GM12872 (cell line): ENCODE data around the gene RHOT2.

Experiments used
- TF ChIP-seq, protein P1 (sequence below): IDR thresholded peaks from 3 replicates; pipeline ENCODE4 v1.5.1; 2011; ENCODE audit warnings: low read depth, mild to moderate bottlenecking, low read length, moderate library complexity; ENCODE audit not compliant: insufficient read depth

Gene RHOT2

DNA sequence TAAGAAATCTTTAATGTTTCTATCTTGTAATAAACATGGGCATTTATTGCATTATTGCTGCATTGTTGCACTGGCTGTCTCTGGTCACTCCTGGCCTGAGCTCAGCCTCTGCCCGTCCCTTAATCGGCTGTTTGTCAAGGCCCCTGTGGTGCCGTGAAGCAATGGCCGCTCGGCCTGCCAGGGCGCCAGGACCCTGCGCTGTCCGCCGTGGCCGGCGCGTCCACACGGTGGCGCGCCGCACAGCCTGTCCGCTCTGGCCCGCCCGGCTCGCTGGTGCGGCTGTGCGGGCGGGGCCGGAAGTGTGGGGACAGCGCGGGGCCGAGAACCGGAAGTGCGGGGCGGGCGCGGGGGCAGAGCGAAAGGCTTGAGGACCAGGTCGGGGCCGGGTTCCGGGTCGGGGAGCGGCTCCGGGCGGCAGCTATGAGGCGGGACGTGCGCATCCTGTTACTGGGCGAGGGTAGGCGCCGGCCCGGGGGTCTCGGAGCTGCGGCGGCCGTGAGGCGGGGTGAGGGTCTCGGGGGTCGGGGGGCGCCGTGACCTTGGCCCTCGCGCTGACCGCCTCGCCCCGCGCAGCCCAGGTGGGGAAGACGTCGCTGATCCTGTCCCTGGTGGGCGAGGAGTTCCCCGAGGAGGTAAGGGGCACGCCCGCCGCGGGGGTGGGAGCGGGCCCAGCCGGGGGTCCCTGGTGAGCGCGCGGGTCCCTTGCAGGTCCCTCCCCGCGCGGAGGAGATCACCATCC is at the start of gene RHOT2:
Gene RHOT2 (plus strand): TSS at position 353 of the 739 bp plus-strand sequence. CDS start 68 bp downstream, at position 421.
- TF ChIP-seq, protein P1, sequence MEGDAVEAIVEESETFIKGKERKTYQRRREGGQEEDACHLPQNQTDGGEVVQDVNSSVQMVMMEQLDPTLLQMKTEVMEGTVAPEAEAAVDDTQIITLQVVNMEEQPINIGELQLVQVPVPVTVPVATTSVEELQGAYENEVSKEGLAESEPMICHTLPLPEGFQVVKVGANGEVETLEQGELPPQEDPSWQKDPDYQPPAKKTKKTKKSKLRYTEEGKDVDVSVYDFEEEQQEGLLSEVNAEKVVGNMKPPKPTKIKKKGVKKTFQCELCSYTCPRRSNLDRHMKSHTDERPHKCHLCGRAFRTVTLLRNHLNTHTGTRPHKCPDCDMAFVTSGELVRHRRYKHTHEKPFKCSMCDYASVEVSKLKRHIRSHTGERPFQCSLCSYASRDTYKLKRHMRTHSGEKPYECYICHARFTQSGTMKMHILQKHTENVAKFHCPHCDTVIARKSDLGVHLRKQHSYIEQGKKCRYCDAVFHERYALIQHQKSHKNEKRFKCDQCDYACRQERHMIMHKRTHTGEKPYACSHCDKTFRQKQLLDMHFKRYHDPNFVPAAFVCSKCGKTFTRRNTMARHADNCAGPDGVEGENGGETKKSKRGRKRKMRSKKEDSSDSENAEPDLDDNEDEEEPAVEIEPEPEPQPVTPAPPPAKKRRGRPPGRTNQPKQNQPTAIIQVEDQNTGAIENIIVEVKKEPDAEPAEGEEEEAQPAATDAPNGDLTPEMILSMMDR = peak; percentile 79

DNA sequence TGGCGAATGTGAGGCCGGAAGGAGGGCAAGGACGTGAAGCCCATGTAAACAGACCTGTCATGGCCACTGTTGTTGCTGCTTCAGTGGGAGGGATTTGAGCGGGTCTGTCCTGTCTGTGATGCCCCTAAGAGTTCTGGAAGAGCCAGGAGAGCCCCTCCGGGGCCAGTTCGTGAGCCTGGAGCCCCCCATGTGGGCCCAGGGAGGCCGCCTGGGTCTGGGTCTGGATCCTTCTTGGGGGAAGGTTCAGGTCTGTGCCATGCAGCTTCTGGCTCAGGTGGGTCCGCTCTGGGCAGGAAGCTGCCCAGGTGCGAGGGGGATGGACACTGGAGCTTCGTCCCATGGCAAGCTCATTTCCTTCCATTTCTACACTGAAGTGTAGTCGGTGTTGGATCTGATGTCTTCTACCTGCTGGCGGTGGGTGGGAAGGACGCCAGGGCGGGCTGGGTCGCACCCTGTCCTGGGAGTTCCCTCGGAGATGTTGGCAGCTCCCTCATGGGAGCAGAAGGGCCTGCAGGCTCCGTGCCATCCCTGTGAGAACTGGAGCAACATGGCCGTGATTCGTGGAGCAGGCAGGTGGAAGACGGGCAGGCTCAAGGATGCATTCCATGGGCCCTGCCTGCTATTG is 48.3 kb upstream of the RHOT2 start:
- TF ChIP-seq, protein P1 = no peak

DNA sequence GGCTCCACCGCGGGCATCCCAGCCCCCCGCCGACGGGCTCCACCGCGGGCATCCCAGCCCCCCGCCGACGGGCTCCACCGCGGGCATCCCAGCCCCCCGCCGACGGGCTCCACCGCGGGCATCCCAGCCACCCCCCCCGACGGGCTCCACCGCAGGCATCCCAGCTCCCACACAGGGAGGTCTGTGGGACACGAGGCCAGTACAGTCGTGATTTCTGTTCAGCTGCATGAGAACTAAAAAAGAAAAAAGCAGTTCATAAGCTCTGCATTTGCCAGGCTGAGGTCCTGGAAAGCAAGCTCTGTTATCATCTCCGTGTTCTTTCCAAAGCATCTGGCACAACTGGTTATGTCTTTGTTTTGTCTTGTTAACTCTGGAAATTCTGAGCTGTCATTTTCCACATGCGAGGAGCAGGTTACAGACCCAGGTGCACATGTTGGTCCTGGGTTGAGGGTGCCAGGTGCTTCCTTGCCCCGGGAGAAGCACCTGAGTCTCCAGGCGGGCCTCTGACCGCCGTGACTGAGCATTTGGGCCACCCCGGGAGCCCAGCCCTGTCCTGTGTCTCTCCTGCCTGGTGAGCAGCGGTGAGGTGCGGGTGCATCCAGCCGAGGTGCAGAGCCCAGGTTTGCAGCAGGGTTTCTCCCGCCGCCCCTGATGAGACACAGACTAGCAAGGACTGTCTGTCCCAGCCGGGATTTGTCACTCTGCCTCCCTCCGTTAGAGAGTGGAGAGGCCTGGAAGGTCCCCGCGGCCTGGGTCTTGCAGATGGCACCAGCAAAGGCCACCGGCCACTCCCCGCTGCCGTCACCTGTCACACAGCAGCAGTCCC is 47.0 kb upstream of the RHOT2 start:
- TF ChIP-seq, protein P1 = no peak

DNA sequence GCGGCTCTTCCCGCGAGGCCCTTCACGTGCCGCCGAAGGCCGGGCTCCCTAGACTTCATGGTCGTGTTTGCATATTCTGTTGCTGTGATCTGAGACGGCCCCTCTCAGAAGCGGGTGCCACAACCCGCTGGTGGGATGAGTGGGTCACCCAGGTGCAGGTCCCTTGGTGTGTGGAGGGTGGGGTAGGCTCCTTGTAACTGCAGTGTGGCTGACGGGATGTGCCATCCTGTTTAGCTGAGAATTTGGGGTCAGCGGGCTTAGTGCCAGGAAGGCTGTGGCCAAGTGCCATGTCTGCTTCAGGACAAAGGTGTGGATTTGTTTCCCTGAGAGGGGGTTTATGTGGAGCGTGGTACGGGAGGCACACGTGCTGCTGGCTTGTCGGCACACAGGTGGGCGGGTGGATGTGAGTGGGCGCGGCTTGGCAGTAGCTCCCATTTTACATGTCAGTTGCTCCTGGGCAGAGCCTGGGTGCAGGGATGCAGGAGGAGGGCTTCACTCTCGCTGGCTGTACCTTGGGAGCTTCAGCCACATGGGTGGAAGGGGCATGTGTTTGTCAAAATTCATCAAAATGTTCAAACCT is 46.3 kb upstream of the RHOT2 start:
- TF ChIP-seq, protein P1 = no peak

DNA sequence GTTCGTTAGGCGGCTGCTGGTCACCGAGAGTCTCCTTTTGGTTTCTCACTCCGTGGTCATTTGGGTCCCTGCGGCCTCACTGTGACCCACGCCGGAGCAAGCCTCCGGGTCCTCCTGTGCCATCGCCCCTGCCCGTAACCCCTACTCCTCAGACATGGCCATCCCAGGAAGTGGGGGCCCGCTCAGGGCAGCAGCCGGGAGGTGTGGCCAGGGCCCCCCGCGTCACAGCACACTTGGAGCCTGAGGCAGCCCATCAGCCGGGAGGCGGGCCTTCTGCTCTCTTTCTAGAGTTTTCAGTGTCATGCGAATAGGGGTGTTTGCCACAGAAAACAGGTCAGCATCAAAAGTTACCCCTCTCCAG is 45.0 kb upstream of the RHOT2 start:
- TF ChIP-seq, protein P1 = no peak

DNA sequence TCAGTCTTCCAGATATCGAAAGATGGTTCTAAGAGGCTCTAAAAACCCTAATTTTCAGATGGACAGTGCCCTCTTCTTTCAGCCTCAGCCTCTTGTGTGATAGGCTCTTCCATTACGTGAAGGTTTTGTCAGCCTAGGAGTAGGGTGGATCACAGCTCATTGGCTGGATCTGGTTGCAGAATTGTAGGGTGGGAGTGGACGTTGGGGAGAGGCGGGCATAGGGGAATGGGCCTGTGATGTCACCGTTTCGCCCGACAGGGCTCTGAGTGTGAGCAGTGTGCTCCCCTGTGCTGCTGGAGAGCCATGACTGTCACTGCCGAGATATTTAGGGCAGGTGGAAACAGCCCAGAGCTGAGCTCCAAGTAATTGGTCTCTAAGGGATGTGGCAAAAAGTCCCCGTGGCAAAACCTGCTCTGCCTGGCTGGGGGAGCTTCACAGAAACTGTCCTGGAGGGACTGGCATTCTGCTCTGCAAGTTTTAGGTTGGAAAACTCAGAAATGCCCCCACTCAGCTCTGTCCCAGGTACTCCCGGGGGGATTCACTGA is 43.3 kb upstream of the RHOT2 start:
- TF ChIP-seq, protein P1 = no peak
